HG03457 (cell line): Measurements from ENCODE around the gene CD3E.

ENCODE experiments used
- ATAC-seq: cut with Tn5 transposase; IDR thresholded peaks from one replicate; pipeline ENCODE4 v1.9.1; 2021; ENCODE audit warnings: moderate number of reproducible peaks; ENCODE audit not compliant: unreplicated experiment

Gene CD3E

DNA sequence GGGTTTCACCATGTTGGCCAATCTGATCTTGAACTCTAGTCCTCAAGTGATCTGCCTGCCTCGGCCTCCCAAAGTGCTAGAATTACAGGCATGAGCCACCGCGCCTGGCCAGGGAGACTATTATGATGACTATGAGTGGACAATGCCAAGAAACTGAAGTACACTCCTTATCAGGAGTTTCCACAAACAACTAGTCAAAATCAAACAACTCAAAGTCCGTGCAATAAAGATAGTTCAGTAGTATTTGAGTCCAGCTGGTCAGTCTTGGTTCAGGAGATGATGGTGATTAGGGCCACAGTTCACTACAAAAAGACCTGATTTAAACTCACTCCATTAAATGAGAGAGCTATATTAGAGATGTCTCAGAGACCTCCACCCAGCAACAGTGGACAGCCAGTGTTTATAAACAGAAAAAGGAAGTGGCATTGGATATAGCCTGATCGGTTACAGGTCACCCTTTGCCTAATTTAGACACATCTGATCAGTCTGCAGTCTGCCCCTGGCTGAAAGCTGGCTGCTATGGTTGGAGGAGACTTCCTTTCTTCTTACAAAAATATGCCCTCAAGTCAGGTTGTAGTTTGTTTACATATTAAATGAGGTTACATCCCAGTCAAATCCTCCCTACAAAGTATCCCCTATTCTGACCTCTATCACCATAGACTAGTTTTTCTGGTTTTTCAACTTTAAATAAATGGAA lies 17.0 kb downstream of the CD3E start:
- no peak for ATAC-seq

DNA sequence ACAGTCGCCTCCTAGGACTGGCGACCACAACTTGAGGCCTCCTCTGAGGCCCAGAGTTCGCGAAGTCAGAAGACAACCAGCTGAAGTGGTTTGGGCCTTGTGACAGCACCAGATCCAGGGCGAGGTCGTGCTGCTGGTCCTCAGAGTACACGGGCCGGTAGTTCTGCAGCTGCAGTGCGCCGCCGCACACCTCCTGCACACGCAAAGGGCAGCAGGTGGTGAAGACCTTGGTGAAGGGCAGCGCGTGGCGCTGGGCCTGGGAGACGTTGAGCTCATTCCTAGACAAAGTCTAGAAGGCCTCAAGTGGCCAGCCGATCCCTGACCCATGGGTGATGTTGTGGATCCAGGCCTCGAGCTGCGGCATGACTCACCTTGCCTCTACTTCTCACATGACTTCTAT lies 18.2 kb downstream of the CD3E start:
- no peak for ATAC-seq

GRCh38 chr11:118325283-118325682 lies 20.8 kb downstream of the CD3E start:
- no peak for ATAC-seq

DNA sequence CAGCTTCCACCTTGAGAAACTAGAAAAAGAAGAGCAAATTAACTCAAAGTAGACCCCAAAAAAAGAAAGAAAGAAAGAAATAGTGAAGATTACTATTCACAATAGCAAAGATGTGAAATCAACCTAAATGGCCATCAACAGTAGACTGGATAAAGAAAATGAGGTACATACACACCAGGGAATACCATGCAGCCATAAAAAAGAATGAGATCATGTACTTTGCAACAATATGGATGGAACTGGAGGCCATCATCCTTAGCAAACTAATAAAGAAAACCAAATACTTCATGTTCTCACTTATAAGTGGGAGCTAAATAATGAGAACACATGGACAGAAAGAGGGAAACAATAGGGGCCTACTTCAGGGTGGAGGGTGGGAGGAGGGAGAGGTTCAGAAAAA lies 24.2 kb downstream of the CD3E start:
- no peak for ATAC-seq

DNA sequence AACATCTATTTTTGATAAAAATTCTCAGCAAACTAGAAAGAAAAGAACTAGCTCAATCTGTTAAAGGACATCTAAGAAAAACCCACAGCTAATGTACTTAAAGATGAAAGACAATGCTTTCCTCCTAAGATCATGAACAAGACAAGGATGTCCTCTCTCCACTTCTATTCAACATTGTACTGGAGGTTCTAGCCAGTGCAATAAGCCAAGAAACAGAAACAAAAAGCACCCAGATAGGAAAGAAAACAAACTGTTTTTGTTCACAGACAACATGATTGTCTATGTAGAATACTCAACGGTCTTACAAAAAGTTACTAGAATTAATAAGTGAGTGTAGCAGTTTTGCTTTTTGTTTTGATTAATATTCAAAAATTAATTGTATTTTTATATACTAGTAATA lies 30.2 kb downstream of the CD3E start:
- no peak for ATAC-seq

- no peak for ATAC-seq
Observed at GRCh38 chr11:118338637-118339061, 34.1 kb downstream of the CD3E start.

GRCh38 chr11:118339281-118339961 lies 34.9 kb downstream of the CD3E start:
- no peak for ATAC-seq

DNA sequence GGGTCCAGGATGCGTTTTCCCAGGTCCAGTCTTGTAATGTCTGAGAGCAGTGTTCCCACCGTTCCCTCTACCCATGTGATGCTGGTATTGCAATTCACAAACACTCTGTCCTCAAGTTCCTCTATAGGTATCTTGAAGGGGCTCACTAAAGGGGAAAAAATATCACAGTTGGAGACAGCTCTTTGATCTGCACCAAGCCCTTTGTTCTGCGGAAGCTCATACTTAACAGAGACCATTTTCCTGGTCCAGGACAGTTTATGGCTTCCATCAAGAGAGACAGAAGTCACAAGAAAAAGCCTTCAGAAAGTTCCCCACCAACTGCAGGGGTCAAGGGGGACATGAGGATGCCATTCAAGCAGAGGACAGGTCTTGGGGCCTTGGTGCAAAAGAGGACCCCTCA lies 35.9 kb downstream of the CD3E start:
- ATAC-seq, result no peak

DNA sequence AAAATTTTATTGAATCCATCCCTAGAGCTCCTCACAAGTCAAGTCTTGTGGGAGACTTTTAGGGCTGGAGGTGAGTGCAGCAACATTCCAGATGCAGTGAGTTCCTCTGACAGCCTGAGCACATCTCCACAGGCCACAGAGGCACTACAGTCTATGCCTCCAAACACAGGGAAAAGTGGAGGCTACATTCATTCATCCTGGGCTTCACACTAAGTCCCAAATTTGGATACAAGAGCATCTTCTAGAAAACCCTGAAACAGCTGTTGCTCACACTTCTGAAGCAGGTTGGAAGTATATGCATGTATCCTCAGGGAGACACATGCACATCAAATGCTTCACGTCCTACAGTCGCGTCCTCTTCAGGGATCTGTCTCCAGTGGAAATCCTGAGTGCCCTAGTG lies 36.7 kb downstream of the CD3E start:
- ATAC-seq, result no peak

- no peak for ATAC-seq
Observed at GRCh38 chr11:118341815-118342489, 37.4 kb downstream of the CD3E start.

DNA sequence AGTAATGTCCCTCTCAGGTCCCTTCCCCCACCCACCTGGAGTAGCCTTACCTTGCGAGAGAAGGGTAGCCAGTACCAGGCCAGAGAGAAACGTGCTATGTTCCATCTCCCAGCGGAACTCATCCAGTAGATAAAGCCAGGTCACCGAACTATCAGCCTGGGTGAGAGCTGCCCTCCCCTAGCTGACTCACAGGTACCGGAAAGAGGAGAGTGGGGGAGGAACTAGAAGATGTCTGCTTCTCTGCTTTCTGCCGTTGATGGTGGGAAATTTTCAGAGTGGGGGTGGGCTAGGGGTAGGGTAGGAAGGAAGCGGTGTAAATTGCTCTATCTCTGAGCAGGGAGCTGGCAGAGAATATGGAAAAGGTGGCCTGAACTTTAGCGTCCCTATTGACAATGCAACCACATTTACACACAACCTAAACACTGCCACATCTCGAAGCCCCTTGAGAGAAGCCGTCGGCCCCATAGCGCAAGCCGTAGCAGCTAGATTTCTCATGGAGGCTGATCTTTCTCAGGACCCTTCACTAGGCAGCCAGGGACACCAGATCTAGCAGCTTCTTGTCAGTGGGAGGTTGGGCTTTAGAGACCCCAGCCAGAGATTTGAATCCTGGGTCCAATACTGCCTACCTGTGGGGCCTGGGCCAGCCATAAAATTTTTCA lies 38.1 kb downstream of the CD3E start, which contains the start of gene CD3D:
TSS of gene CD3D (minus strand) at position 203 of the 659 bp plus-strand sequence. CDS start at position 105, 98 bp downstream.
- no peak for ATAC-seq

- ATAC-seq, result no peak
Observed at GRCh38 chr11:118343248-118343647, 38.7 kb downstream of the CD3E start.

- no peak for ATAC-seq
Observed at GRCh38 chr11:118343981-118344515, 39.5 kb downstream of the CD3E start, which contains the start of gene CD3G. TSS of gene CD3G (plus strand) at chr11:118344344. CDS start at chr11:118344424, 80 bp downstream.

- ATAC-seq, result no peak
Observed at GRCh38 chr11:118349475-118349874, 44.9 kb downstream of the CD3E start.

GRCh38 chr11:118353084-118353710 lies 48.7 kb downstream of the CD3E start:
- no peak for ATAC-seq

- no peak for ATAC-seq
Observed at GRCh38 chr11:118358071-118358470, 53.5 kb downstream of the CD3E start.

DNA sequence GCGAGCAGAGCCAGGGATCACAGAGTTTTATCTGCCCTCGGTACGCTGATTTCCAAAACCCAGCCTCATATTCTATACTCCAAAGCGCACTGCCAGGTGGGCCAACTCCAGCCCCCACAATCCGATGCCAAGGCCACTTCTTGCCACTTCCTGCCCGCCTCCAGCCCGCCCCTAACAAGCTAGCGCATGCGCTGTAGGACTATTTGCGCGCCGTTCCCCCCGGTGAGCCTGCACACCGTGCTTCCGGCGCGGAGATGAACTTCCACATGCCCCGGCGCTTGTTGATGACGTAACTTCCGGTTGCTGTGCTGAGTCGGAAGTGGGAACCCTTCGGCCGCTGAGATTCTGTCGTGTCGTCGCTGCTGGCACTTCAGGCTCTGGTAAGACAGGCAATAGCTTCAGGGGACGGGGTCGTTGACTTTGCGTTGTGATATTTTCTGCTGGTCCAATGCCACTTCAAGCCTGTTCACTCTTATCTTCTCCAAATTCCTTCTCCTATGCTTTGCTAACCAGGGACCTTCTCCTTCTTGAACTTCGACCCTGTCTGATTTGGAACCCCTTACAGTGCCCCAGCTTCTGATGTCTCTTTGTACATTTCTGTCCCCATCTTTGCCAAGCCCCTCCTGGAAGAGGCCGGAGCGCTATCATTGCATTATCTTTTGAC lies 54.9 kb downstream of the CD3E start, which contains the start of gene UBE4A:
TSS of gene UBE4A (plus strand) at position 306 of the 664 bp plus-strand sequence. CDS start 5,481 bp downstream, outside the sequence.
- no peak for ATAC-seq

DNA sequence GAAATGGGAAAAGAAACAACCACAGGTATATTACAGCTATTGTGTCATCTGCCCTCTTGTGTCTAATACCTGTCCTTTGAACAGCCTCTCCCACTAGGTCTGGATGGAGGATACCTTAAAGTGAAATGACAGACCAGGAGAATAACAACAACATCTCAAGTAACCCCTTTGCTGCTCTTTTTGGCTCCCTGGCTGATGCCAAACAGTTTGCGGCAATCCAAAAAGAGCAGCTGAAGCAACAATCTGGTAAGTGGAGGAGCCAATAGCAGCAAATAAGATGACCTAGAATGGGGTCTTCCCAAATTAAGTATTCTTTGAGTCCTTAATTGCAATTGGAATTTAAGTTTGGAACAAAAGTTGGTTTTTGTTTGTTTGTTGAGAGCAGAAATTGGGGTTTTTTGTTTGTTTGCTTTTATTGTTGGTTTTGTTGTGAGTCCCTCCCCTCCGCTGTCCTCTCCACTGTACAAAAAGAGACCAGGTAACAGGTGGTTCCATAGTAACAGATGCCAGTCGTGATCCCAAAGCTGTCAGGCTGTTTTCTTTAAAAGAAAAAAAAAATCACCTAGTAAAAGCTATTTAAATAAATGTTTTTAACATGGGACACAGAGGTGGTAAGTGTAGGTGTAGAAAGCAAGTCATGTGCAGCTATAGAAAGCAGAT lies 60.6 kb downstream of the CD3E start:
- no peak for ATAC-seq
